CD4-positive, CD25-positive, alpha-beta regulatory T cell (primary cell): Measurements from ENCODE around the gene ABI3BP. TPM values are rescaled to one million over a fixed set of nuclear protein-coding genes. Genes with fewer than 3 reads are reported as not detected.

Source experiments
- ATAC-seq, 2 donors: fragments of 150-1000 bp; cut with Tn5 transposase; one replicate each; pipeline ENCODE4 v1.10.0; 2021; ENCODE audit warnings: low read depth in 2 of 2, moderate number of reproducible peaks in 2 of 2, moderate library complexity in 1 of 2
- DNase-seq, 3 donors: peaks; one replicate each; pipeline versions ENCODE4 v3.0.0 to v3.0.0-alpha.2; 2012 to 2022; ENCODE audit warnings: mixed read lengths in 1 of 3
- H3K27ac ChIP-seq: one replicate; pipeline ENCODE4 v1.7.0; 2013; ENCODE audit warnings: mild to moderate bottlenecking, low read length; ENCODE audit not compliant: insufficient read depth, poor library complexity, severe bottlenecking
- H3K27me3 ChIP-seq: one replicate; pipeline ENCODE4 v1.7.0; 2013; ENCODE audit warnings: low read length; ENCODE audit not compliant: control insufficient read depth, insufficient read depth
- H3K36me3 ChIP-seq: one replicate; pipeline ENCODE4 v1.7.0; 2013; ENCODE audit warnings: mild to moderate bottlenecking, low read length, moderate library complexity; ENCODE audit not compliant: control insufficient read depth, insufficient read depth
- H3K4me1 ChIP-seq: 2 replicates; pipeline ENCODE4 v1.7.0; 2013; ENCODE audit warnings: mild to moderate bottlenecking, low read length; ENCODE audit not compliant: insufficient read depth, control insufficient read depth, poor library complexity, severe bottlenecking
- H3K4me3 ChIP-seq: one replicate; pipeline ENCODE4 v1.7.0; 2013; ENCODE audit warnings: low read depth, mild to moderate bottlenecking, low read length, moderate library complexity
- H3K9me3 ChIP-seq, 2 experiments: 1 replicate in 1 of 2; 2 replicates in 1 of 2; pipeline ENCODE4 v1.7.0; 2013; ENCODE audit warnings: low read length in 2 of 2, mild to moderate bottlenecking in 1 of 2, moderate library complexity in 1 of 2; ENCODE audit not compliant: control insufficient read depth in 2 of 2
- H3K27ac Mint-ChIP-seq, 3 donors: one replicate each; pipeline ENCODE4 v1.8.0; 2020 to 2022; ENCODE audit warnings: mild to moderate bottlenecking in 3 of 3, mixed read lengths in 3 of 3, moderate library complexity in 2 of 3
- H3K27me3 Mint-ChIP-seq: one replicate; pipeline ENCODE4 v1.8.0; 2022; ENCODE audit warnings: mild to moderate bottlenecking, mixed read lengths
- H3K36me3 Mint-ChIP-seq: one replicate; pipeline ENCODE4 v1.8.0; 2020; ENCODE audit warnings: mixed read lengths
- H3K4me1 Mint-ChIP-seq, 4 donors: one replicate each; pipeline ENCODE4 v1.8.0; 2020 to 2022; ENCODE audit warnings: mixed read lengths in 4 of 4, mild to moderate bottlenecking in 1 of 4
- H3K4me3 Mint-ChIP-seq, 4 donors: one replicate each; pipeline ENCODE4 v1.8.0; 2020 to 2022; ENCODE audit warnings: mild to moderate bottlenecking in 4 of 4, mixed read lengths in 4 of 4, moderate library complexity in 3 of 4
- H3K9me3 Mint-ChIP-seq, 7 donors: one replicate each; pipeline ENCODE4 v1.8.0; 2020 to 2022; ENCODE audit warnings: mixed read lengths in 7 of 7, mild to moderate bottlenecking in 3 of 7, moderate library complexity in 2 of 7
- polyA plus RNA-seq, 4 donors: library from polyadenylated mRNA; unstranded; fragments of 300-500 nt; fragmentation: Illumina TruSeq; gene quantifications; one replicate each; pipeline ENCODE4 v1.2.3, GENCODE V29; 2021
- total RNA-seq: library from RNA; stranded (reverse); gene quantifications from one replicate; pipeline ENCODE4 v1.2.3, GENCODE V29; 2022

The ABI3BP gene
- total and polyA plus RNA-seq, 5 donors from 2014 or later, result 0.05 to 0.07 TPM; not detected in 3

DNA sequence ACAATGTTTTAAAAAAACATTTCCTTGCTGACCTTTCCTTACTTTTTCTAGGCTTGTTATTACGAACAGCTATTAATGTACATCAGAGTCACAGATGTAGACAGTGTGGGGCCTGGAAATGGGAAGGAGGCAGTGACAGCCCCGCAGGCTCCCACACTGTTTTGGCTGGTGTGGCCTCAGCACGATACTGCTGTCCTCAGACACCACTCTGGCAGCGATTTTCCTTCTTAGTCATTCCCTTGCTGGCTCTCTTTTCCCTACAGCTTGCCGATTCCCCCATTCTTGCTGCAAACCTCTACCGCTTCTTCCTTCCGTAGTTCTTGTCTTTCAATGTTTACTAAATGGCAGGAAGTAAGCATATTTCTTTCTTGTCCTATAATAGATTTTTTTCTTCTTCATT is 113.1 kb downstream of the ABI3BP start:
- H3K27ac Mint-ChIP-seq, result no peak overlapping the region
- no peaks in the 10 kb centered on the region for H3K4me1 Mint-ChIP-seq
- Histone ChIP-seq H3K9me3 (no peaks in the 10 kb centered on the region), H3K36me3 (no peaks in the 10 kb centered on the region), H3K27ac (no peak overlapping the region), H3K27me3 (peaks cover 2% of the 10 kb centered on the region), H3K4me3 (no peak overlapping the region), H3K4me1 (no peaks in the 10 kb centered on the region)
- H3K27me3 Mint-ChIP-seq, result peaks cover 6% of the 10 kb centered on the region
- no peaks in the 10 kb centered on the region for H3K36me3 Mint-ChIP-seq
- H3K9me3 Mint-ChIP-seq, result peaks cover 0 to 1% (median 0%) of the 10 kb centered on the region in 7 donors
- DNase-seq (no peak), ATAC-seq (no peak)
- H3K4me3 Mint-ChIP-seq, result no peak overlapping the region

DNA sequence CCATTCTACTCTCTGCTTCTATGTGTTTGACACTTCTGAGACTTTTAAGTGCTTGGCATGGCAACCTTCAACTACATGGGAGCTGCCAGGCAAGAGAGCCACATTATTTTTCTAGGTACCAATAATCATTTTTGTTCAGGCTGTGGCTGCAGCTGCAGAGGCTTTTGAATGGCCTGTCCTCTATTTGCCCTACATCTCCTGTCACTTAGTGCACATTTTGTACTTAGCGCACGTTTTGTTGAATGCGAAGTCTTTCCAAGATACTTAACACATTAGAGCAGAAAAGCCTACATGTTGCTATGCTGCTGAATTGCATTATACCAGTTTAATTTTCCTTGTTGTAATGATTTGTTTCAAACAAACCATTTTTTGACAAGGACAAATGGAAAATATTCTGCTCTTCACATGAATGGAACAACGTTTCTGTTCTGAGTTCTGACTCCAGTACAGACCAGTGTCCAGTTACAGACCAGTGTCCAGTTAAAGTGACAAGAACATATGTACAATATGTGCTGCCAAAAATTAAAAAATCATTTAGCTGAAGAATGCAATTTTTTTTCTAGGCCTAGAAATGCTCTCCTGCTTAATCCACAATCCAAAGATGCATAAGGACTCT is 113.9 kb downstream of the ABI3BP start:
- Histone ChIP-seq H3K9me3 (no peaks in the 10 kb centered on the region), H3K4me3 (no peak overlapping the region), H3K27me3 (peaks cover 2% of the 10 kb centered on the region), H3K36me3 (no peaks in the 10 kb centered on the region), H3K4me1 (no peaks in the 10 kb centered on the region), H3K27ac (no peak overlapping the region)
- no peaks in the 10 kb centered on the region for H3K27me3 Mint-ChIP-seq
- no peaks in the 10 kb centered on the region for H3K36me3 Mint-ChIP-seq
- no peak overlapping the region for H3K4me3 Mint-ChIP-seq
- no peak for DNase-seq
- H3K4me1 Mint-ChIP-seq, result no peaks in the 10 kb centered on the region
- H3K9me3 Mint-ChIP-seq, result peaks cover 0 to 1% (median 0%) of the 10 kb centered on the region in 7 donors
- H3K27ac Mint-ChIP-seq, result no peak overlapping the region
- ATAC-seq, result no peak

DNA sequence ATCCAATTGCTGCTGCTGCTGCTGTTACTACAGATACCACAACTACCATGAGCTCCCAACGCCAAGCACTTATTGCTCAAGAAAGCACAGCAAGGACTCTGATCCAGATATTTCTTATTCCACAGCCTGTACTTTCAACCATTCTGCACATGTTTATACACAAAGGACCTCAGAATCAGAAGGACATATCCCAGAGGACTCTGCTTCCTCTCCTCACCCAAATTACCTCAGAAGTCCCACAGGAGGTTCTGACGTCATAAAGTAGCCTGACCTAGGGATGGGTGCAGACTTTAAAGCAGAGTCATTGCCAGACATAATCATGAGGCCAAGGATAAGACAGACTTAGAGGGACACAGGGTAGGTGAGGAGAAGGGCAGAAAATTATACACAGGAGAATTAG is 115.9 kb downstream of the ABI3BP start:
- no peak overlapping the region for H3K27ac ChIP-seq
- ATAC-seq, result no peak
- H3K36me3 Mint-ChIP-seq, result no peaks in the 10 kb centered on the region
- no peak for DNase-seq
- H3K36me3 ChIP-seq, result no peaks in the 10 kb centered on the region
- peaks cover 2% of the 10 kb centered on the region for H3K27me3 ChIP-seq
- no peaks in the 10 kb centered on the region for H3K9me3 ChIP-seq
- no peak overlapping the region for H3K4me3 ChIP-seq
- no peak overlapping the region for H3K4me3 Mint-ChIP-seq
- H3K27ac Mint-ChIP-seq, result peak overlapping the region in 1 of 3 donors; percentile 7
- H3K9me3 Mint-ChIP-seq, result peaks cover 0 to 1% (median 0%) of the 10 kb centered on the region in 7 donors
- no peaks in the 10 kb centered on the region for H3K4me1 ChIP-seq
- peaks cover 9% of the 10 kb centered on the region for H3K27me3 Mint-ChIP-seq
- H3K4me1 Mint-ChIP-seq, result no peaks in the 10 kb centered on the region

- no peaks in the 10 kb centered on the region for H3K9me3 ChIP-seq
- Mint-ChIP-seq H3K9me3 (peaks cover 0 to 2% (median 0%) of the 10 kb centered on the region in 7 donors), H3K27me3 (peaks cover 9% of the 10 kb centered on the region), H3K27ac (no peak overlapping the region), H3K36me3 (no peaks in the 10 kb centered on the region), H3K4me3 (no peak overlapping the region), H3K4me1 (no peaks in the 10 kb centered on the region)
- H3K27ac ChIP-seq, result no peak overlapping the region
- H3K36me3 ChIP-seq, result no peaks in the 10 kb centered on the region
- no peak for DNase-seq
- no peak overlapping the region for H3K4me3 ChIP-seq
- peaks cover 2% of the 10 kb centered on the region for H3K27me3 ChIP-seq
- H3K4me1 ChIP-seq, result no peaks in the 10 kb centered on the region
- ATAC-seq, result no peak
These were observed 118.0 kb downstream of the ABI3BP start for GRCh38 chr3:100875239-100875638.

DNA sequence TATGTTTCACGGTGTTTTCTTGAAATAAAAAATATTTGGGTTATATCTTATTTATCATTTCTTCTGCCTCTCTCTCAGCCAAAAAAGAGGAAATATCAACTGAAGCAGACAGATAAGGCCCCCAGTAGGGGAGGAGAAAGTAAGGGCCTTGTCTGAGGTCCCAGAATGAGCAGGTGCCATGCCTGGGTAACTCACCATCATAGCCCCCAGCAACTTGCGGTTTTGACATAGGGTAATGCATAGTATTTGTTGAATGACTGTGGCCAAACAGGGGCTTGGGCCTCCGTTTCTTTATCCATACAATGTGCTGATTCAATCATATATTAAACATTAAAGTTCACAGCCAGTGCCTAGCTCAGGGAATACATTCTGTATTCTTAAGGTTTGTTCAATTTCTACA is 119.6 kb downstream of the ABI3BP start:
- Histone ChIP-seq H3K9me3 (no peaks in the 10 kb centered on the region), H3K4me1 (no peaks in the 10 kb centered on the region), H3K4me3 (no peak overlapping the region), H3K27ac (no peak overlapping the region), H3K36me3 (no peaks in the 10 kb centered on the region), H3K27me3 (peaks cover 2% of the 10 kb centered on the region)
- DNase-seq (no peak), ATAC-seq (no peak)
- Mint-ChIP-seq H3K27me3 (peaks cover 16% of the 10 kb centered on the region), H3K4me1 (no peaks in the 10 kb centered on the region), H3K4me3 (no peak overlapping the region), H3K9me3 (peaks cover 0 to 2% (median 0%) of the 10 kb centered on the region in 7 donors), H3K36me3 (no peaks in the 10 kb centered on the region), H3K27ac (no peak overlapping the region)

- H3K4me3 Mint-ChIP-seq, result no peak overlapping the region
- ATAC-seq (no peak), DNase-seq (no peak)
- no peaks in the 10 kb centered on the region for H3K36me3 Mint-ChIP-seq
- Histone ChIP-seq H3K4me3 (no peak overlapping the region), H3K4me1 (no peaks in the 10 kb centered on the region), H3K9me3 (no peaks in the 10 kb centered on the region), H3K27ac (no peak overlapping the region), H3K36me3 (no peaks in the 10 kb centered on the region), H3K27me3 (peaks cover 2% of the 10 kb centered on the region)
- H3K27me3 Mint-ChIP-seq, result peaks cover 16% of the 10 kb centered on the region
- peaks cover 0 to 2% (median 0%) of the 10 kb centered on the region in 7 donors for H3K9me3 Mint-ChIP-seq
- no peak overlapping the region for H3K27ac Mint-ChIP-seq
- H3K4me1 Mint-ChIP-seq, result no peaks in the 10 kb centered on the region
These were observed 121.9 kb downstream of the ABI3BP start for GRCh38 chr3:100871306-100871705.

- Mint-ChIP-seq H3K36me3 (no peaks in the 10 kb centered on the region), H3K4me3 (no peak overlapping the region), H3K27ac (no peak overlapping the region), H3K9me3 (peaks cover 0 to 2% (median 0%) of the 10 kb centered on the region in 7 donors), H3K27me3 (peaks cover 24% of the 10 kb centered on the region), H3K4me1 (no peaks in the 10 kb centered on the region)
- ATAC-seq, result no peak
- H3K4me3 ChIP-seq, result no peak overlapping the region
- H3K4me1 ChIP-seq, result no peaks in the 10 kb centered on the region
- DNase-seq, result no peak
- H3K9me3 ChIP-seq, result no peaks in the 10 kb centered on the region
- no peak overlapping the region for H3K27ac ChIP-seq
- no peaks in the 10 kb centered on the region for H3K27me3 ChIP-seq
- H3K36me3 ChIP-seq, result no peaks in the 10 kb centered on the region
These were observed 123.4 kb downstream of the ABI3BP start for GRCh38 chr3:100869787-100870186.

GRCh38 chr3:100868894-100869293 is 124.3 kb downstream of the ABI3BP start:
- DNase-seq (no peak), ATAC-seq (no peak)
- H3K4me1 ChIP-seq, result no peaks in the 10 kb centered on the region
- Mint-ChIP-seq H3K4me3 (no peak overlapping the region), H3K36me3 (no peaks in the 10 kb centered on the region), H3K4me1 (no peaks in the 10 kb centered on the region), H3K27me3 (peaks cover 24% of the 10 kb centered on the region), H3K9me3 (peaks cover 0 to 2% (median 0%) of the 10 kb centered on the region in 7 donors), H3K27ac (peak overlapping the region in 1 of 3 donors; percentile 53)
- H3K27ac ChIP-seq, result no peak overlapping the region
- H3K9me3 ChIP-seq, result no peaks in the 10 kb centered on the region
- no peaks in the 10 kb centered on the region for H3K36me3 ChIP-seq
- no peaks in the 10 kb centered on the region for H3K27me3 ChIP-seq
- no peak overlapping the region for H3K4me3 ChIP-seq
